PFSK-1 (cell line): Measurements from ENCODE around the gene SSPN.

ENCODE experiments used
- FOXP2 ChIP-seq: optimal IDR thresholded peaks from 2 replicates; pipeline ENCODE3; 2011; ENCODE audit warnings: borderline replicate concordance, control low read depth, inconsistent platforms; ENCODE audit not compliant: insufficient read depth; ENCODE audit errors: extremely low read length, extremely low read depth
- POLR2AphosphoS5 ChIP-seq: IDR thresholded peaks from 2 replicates; pipeline ENCODE4 v1.6.1; 2012; ENCODE audit warnings: low read depth, mild to moderate bottlenecking, control low read depth, low read length, moderate library complexity
- REST ChIP-seq, 2 experiments: IDR thresholded peaks; 2 replicates each; pipeline versions ENCODE4 v1.6.1 to v1.8.0; 2011 to 2012; ENCODE audit warnings: low read depth in 2 of 2, low read length in 2 of 2, control low read depth in 1 of 2, inconsistent platforms in 1 of 2, mild to moderate bottlenecking in 1 of 2, moderate library complexity in 1 of 2; ENCODE audit not compliant: insufficient read depth in 1 of 2
- SIN3A ChIP-seq: IDR thresholded peaks from 2 replicates; pipeline ENCODE4 v1.6.1; 2012; ENCODE audit warnings: mild to moderate bottlenecking, low read length, moderate library complexity, borderline replicate concordance; ENCODE audit not compliant: insufficient read depth
- TAF1 ChIP-seq: IDR thresholded peaks from 2 replicates; pipeline ENCODE4 v1.6.1; 2012; ENCODE audit warnings: low read length, control low read depth, borderline replicate concordance; ENCODE audit not compliant: insufficient read depth

SSPN gene

GRCh38 chr12:26250801-26251200 lies 55.4 kb downstream of the SSPN start:
- TF ChIP-seq TAF1 (no peak), SIN3A (no peak), REST (IDR thresholded peaks at IDR 0.05; ENCODE audit: insufficient read depth in 1 of 2, low read depth in 2 of 2, low read length in 2 of 2) (no peak), POLR2AphosphoS5 (no peak), FOXP2 (no peak)

GRCh38 chr12:26251600-26251999 lies 56.2 kb downstream of the SSPN start:
- TF ChIP-seq FOXP2 (no peak), REST (IDR thresholded peaks at IDR 0.05; ENCODE audit: insufficient read depth in 1 of 2, low read depth in 2 of 2, low read length in 2 of 2) (no peak), SIN3A (no peak), POLR2AphosphoS5 (no peak), TAF1 (no peak)

- TF ChIP-seq SIN3A, result no peak
- no peak for TF ChIP-seq REST (IDR thresholded peaks at IDR 0.05; ENCODE audit: insufficient read depth in 1 of 2, low read depth in 2 of 2, low read length in 2 of 2)
- no peak for TF ChIP-seq TAF1
- TF ChIP-seq FOXP2, result no peak
- no peak for TF ChIP-seq POLR2AphosphoS5
Measured at GRCh38 chr12:26252946-26253345, 57.6 kb downstream of the SSPN start.

GRCh38 chr12:26255893-26256645 lies 60.7 kb downstream of the SSPN start:
- TF ChIP-seq FOXP2, result no peak
- no peak for TF ChIP-seq POLR2AphosphoS5
- TF ChIP-seq TAF1, result no peak
- TF ChIP-seq SIN3A, result no peak
- TF ChIP-seq REST (IDR thresholded peaks at IDR 0.05; ENCODE audit: insufficient read depth in 1 of 2, low read depth in 2 of 2, low read length in 2 of 2), result no peak
